MM.1S (cell line): ENCODE data around the gene EIF4B.

Experiments used
- DNase-seq: peaks from one replicate; pipeline ENCODE4 v3.0.0-alpha.2; 2015
- H2AFZ ChIP-seq: fragments of 300-600 bp; sonication (generic); 2 replicates; pipeline ENCODE4 v1.6.0; 2016; ENCODE audit warnings: antibody characterized with exemption, low read length
- H3F3A ChIP-seq: fragments of 300-600 bp; sonication (generic); 2 replicates; pipeline ENCODE4 v1.6.1; 2016; ENCODE audit warnings: mild to moderate bottlenecking, antibody characterized with exemption, low read length, moderate library complexity, mixed read lengths; ENCODE audit not compliant: insufficient read depth
- H3K27ac ChIP-seq: fragments of 300-600 bp; sonication (generic); 2 replicates; pipeline ENCODE4 v1.5.1; 2016; ENCODE audit warnings: mild to moderate bottlenecking, low read length
- H3K27me3 ChIP-seq: fragments of 300-600 bp; sonication (generic); replicated peaks from 2 replicates; pipeline ENCODE4 v1.6.0; 2016; ENCODE audit warnings: low read length; ENCODE audit not compliant: insufficient read depth
- H3K36me3 ChIP-seq: fragments of 300-600 bp; sonication (generic); replicated peaks from 2 replicates; pipeline ENCODE4 v1.6.1; 2016; ENCODE audit warnings: mild to moderate bottlenecking, low read length, mixed read lengths; ENCODE audit not compliant: insufficient read depth
- H3K4me1 ChIP-seq: fragments of 300-600 bp; sonication (generic); 2 replicates; pipeline ENCODE4 v1.6.1; 2016; ENCODE audit warnings: low read length, mixed read lengths
- H3K4me2 ChIP-seq: fragments of 300-600 bp; sonication (generic); 2 replicates; pipeline ENCODE4 v1.6.0; 2016; ENCODE audit warnings: low read depth, low read length
- H3K4me3 ChIP-seq: fragments of 300-600 bp; sonication (generic); 2 replicates; pipeline ENCODE4 v1.5.1; 2016; ENCODE audit warnings: low read length, mixed read lengths
- H3K79me2 ChIP-seq: fragments of 300-600 bp; sonication (generic); 2 replicates; pipeline ENCODE4 v1.6.1; 2016; ENCODE audit warnings: mixed run types, low read length, mixed read lengths
- H3K9ac ChIP-seq: fragments of 300-600 bp; sonication (generic); 2 replicates; pipeline ENCODE4 v1.6.1; 2016; ENCODE audit warnings: low read length, mixed read lengths
- H3K9me2 ChIP-seq: fragments of 300-600 bp; sonication (generic); replicated peaks from 2 replicates; pipeline ENCODE4 v1.6.1; 2016; ENCODE audit warnings: mild to moderate bottlenecking, low read length, mixed read lengths; ENCODE audit not compliant: insufficient read depth
- H3K9me3 ChIP-seq: fragments of 300-600 bp; sonication (generic); replicated peaks from 2 replicates; pipeline ENCODE4 v1.6.1; 2016; ENCODE audit warnings: mild to moderate bottlenecking, low read length, mixed read lengths; ENCODE audit not compliant: insufficient read depth
- H4K20me1 ChIP-seq: fragments of 300-600 bp; sonication (generic); 2 replicates; pipeline ENCODE4 v1.6.1; 2016; ENCODE audit warnings: mild to moderate bottlenecking, low read length, moderate library complexity, mixed read lengths; ENCODE audit not compliant: insufficient read depth
- EZH2 ChIP-seq: fragments of 300-600 bp; sonication (generic); optimal IDR thresholded peaks from 2 replicates; pipeline ENCODE3; 2017; ENCODE audit warnings: low read depth, mild to moderate bottlenecking, antibody characterized with exemption, low read length, mixed read lengths
- EZH2phosphoT487 ChIP-seq: fragments of 300-600 bp; sonication (generic); IDR thresholded peaks from 2 replicates; pipeline ENCODE4 v1.6.1; 2018; ENCODE audit warnings: antibody characterized with exemption, low read length
- TF ChIP-seq, protein P1 (sequence below): fragments of 300-600 bp; sonication (generic); IDR thresholded peaks from 2 replicates; pipeline ENCODE4 v1.5.1; 2016; ENCODE audit warnings: antibody characterized with exemption, low read length, mixed read lengths

EIF4B gene

DNA sequence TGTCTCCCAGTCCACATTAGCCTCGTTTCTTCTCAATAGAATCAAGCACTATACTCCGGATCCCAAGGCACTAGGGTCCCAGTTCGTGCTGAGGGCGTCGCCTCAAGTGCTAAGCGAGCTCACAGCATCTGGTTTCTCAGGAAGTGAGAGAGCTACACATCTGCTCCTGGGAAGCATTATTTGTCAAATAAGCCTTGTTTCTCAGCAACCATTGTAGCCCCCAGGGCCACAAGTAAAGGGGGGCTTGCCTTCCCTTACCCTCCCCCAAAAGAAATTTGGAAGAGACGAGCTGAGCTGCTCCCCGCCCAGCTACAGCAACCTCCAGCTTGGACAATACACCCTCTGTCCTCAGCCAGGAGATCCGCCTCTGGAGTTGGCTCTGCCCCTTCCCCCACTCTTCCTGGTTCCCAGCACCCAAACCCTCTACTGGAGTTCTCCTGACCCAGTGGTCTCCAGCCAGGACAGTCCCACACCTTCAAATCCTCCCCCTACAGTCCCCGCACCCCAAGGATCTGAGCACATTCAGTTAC, 37.9 kb downstream of the EIF4B start:
- no peak overlapping the region for H3K9ac ChIP-seq
- H3K4me3 ChIP-seq = no peak overlapping the region
- H4K20me1 ChIP-seq = peaks cover 3% of the 10 kb centered on the region; the same call in 1 of the 2 replicates
- H3K9me2 ChIP-seq = no peaks in the 10 kb centered on the region
- H3K27me3 ChIP-seq = peaks cover 6% of the 10 kb centered on the region; the same call in 1 of the 2 replicates
- no peaks in the 10 kb centered on the region for H3K9me3 ChIP-seq
- peaks cover 27% of the 10 kb centered on the region for H3F3A ChIP-seq
- H3K36me3 ChIP-seq = peaks cover 5% of the 10 kb centered on the region; the same call in 1 of the 2 replicates
- H3K27ac ChIP-seq = no peak overlapping the region
- no peaks in the 10 kb centered on the region for H3K79me2 ChIP-seq
- DNase-seq = no peak
- no peak overlapping the region for H2AFZ ChIP-seq
- no peaks in the 10 kb centered on the region for H3K4me1 ChIP-seq
- no peak overlapping the region for H3K4me2 ChIP-seq
- TF ChIP-seq EZH2phosphoT487 (no peak), EZH2 (no peak)
- TF ChIP-seq, protein P1, sequence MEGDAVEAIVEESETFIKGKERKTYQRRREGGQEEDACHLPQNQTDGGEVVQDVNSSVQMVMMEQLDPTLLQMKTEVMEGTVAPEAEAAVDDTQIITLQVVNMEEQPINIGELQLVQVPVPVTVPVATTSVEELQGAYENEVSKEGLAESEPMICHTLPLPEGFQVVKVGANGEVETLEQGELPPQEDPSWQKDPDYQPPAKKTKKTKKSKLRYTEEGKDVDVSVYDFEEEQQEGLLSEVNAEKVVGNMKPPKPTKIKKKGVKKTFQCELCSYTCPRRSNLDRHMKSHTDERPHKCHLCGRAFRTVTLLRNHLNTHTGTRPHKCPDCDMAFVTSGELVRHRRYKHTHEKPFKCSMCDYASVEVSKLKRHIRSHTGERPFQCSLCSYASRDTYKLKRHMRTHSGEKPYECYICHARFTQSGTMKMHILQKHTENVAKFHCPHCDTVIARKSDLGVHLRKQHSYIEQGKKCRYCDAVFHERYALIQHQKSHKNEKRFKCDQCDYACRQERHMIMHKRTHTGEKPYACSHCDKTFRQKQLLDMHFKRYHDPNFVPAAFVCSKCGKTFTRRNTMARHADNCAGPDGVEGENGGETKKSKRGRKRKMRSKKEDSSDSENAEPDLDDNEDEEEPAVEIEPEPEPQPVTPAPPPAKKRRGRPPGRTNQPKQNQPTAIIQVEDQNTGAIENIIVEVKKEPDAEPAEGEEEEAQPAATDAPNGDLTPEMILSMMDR = no peak

DNA sequence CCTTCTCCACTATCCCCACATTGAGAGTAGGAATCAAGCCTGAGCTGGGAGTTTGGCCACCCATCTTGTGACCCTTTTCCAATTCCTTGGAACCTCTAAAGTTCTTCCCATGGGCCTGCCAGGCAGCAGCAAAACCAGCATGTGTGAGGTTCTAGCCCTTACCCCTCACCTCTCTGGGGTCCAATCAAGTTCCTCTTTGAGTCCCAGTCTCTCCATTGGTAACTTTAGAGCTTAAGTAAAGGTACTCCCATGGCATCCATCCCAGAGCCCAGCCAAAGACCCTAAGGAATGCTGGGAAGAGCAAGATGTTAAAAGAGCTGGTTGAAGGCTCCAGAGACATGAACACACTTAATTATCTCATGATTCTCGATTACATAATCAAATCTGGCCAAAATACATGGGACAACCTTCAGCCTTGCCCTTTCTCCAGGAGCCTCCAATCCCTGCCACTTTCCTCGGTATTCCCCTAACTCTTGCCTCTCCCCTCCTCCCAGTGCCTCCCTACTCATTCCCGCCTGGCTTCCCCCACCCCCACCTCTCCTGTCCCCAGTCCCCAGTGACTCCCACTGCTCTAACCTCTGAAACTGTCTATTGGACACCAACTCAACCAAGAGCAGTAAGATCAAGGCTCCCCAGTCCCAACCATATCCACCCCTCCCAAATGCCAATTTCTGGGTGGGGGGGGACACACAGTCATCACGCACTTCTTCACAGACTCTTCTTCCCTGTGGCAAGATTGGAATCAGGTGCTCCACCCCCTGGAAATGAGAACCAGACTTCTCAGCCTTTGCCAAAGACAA, 38.8 kb downstream of the EIF4B start:
- TF ChIP-seq, protein P1 = no peak
- TF ChIP-seq EZH2phosphoT487 (no peak), EZH2 (no peak)
- Histone ChIP-seq H2AFZ (no peak overlapping the region), H3K4me3 (no peak overlapping the region), H3K27me3 (peaks cover 6% of the 10 kb centered on the region; the same call in 1 of the 2 replicates), H3F3A (peaks cover 31% of the 10 kb centered on the region), H3K9me3 (no peaks in the 10 kb centered on the region), H3K4me1 (no peaks in the 10 kb centered on the region), H3K9ac (no peak overlapping the region), H4K20me1 (no peaks in the 10 kb centered on the region), H3K4me2 (no peak overlapping the region), H3K36me3 (no peaks in the 10 kb centered on the region), H3K27ac (no peak overlapping the region), H3K79me2 (no peaks in the 10 kb centered on the region), H3K9me2 (no peaks in the 10 kb centered on the region)
- no peak for DNase-seq

DNA sequence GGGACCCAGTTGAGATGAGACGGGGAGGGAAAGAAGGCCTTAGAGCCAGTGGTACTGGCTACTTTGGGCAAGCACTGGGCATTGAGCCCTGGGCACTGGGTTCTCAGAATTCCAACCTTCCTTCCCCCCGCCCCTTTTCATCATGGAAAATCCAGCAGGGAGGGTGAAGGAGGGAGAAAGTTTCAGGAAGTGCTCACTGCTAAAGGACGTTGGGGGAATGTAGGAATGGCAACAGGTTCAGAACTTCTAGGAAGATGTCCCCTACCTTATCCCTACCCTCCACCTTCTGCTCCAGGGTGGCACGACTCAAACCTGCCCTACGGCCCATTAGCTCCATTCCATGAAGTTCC, 39.4 kb downstream of the EIF4B start:
- Histone ChIP-seq H3K4me3 (peak overlapping the region; percentile 81; the same call in 1 of the 2 replicates), H2AFZ (no peak overlapping the region), H3K9ac (no peak overlapping the region), H3K9me2 (no peaks in the 10 kb centered on the region), H3K4me2 (peak overlapping the region; percentile 96), H4K20me1 (no peaks in the 10 kb centered on the region), H3F3A (peaks cover 31% of the 10 kb centered on the region), H3K79me2 (no peaks in the 10 kb centered on the region), H3K9me3 (no peaks in the 10 kb centered on the region), H3K27me3 (peaks cover 6% of the 10 kb centered on the region; the same call in 1 of the 2 replicates), H3K27ac (no peak overlapping the region), H3K36me3 (no peaks in the 10 kb centered on the region), H3K4me1 (no peaks in the 10 kb centered on the region)
- DNase-seq = no peak
- TF ChIP-seq EZH2 (no peak), EZH2phosphoT487 (no peak)
- TF ChIP-seq, protein P1 = no peak
